ENCODE data around the gene SS18.
"Not testable (repeated sequence)": the region's sequence is repeated elsewhere in the genome, so short reads cannot be mapped to it uniquely, and the experiment has no call there.

The SS18 gene

GRCh38 chr18:26090130-26091046 lies at the start of gene SS18:
TSS of gene SS18 (minus strand) at chr18:26090613. CDS start at chr18:26090569, 44 bp downstream.
- DNase-seq, result peak; percentile 33 to 99 (median 92)

- DNase-seq, result no peak
Observed at GRCh38 chr18:26135548-26135947, 45.1 kb upstream of the SS18 start.

- DNase-seq, result no peak
Observed at GRCh38 chr18:26134107-26134506, 43.7 kb upstream of the SS18 start.

GRCh38 chr18:26133652-26134051 lies 43.2 kb upstream of the SS18 start, which contains the start of gene PSMA8:
TSS of gene PSMA8 (plus strand) at chr18:26133869. CDS start at chr18:26133966, 97 bp downstream.
- no peak for DNase-seq

GRCh38 chr18:26128192-26128591 lies 37.8 kb upstream of the SS18 start:
- not testable (repeated sequence) for DNase-seq

GRCh38 chr18:26127786-26128185 lies 37.4 kb upstream of the SS18 start:
- DNase-seq, result no peak

- DNase-seq, result not testable (repeated sequence)
Observed at GRCh38 chr18:26121994-26122393, 31.6 kb upstream of the SS18 start.

- no peak for DNase-seq
Observed at GRCh38 chr18:26121476-26121875, 31.1 kb upstream of the SS18 start.

- DNase-seq, result no peak
Observed at GRCh38 chr18:26119246-26119645, 28.8 kb upstream of the SS18 start.

GRCh38 chr18:26104035-26104434 lies 13.6 kb upstream of the SS18 start:
- DNase-seq, result no peak

- DNase-seq, result no peak
Observed at GRCh38 chr18:26103579-26103978, 13.2 kb upstream of the SS18 start.

GRCh38 chr18:26097563-26097962 lies 7.2 kb upstream of the SS18 start:
- no peak for DNase-seq

GRCh38 chr18:26096852-26097251 lies 6.4 kb upstream of the SS18 start:
- no peak for DNase-seq

- DNase-seq, result peak in 9 of 56 donors; percentile 8 to 77 (median 65)
Observed at GRCh38 chr18:26091047-26091630, 726 bp upstream of the SS18 start.

GRCh38 chr18:26089293-26090129 lies 902 bp downstream of the SS18 start:
- peak in 34 of 56 donors; percentile 0 to 61 (median 24) for DNase-seq

- no peak for DNase-seq
Observed at GRCh38 chr18:26088487-26088886, 1.9 kb downstream of the SS18 start.

- DNase-seq, result no peak
Observed at GRCh38 chr18:26086959-26087358, 3.5 kb downstream of the SS18 start.

- DNase-seq, result no peak
Observed at GRCh38 chr18:26085056-26085455, 5.4 kb downstream of the SS18 start.

GRCh38 chr18:26083099-26083498 lies 7.3 kb downstream of the SS18 start:
- no peak for DNase-seq

- DNase-seq, result no peak
Observed at GRCh38 chr18:26082475-26082874, 7.9 kb downstream of the SS18 start.

- no peak for DNase-seq
Observed at GRCh38 chr18:26074246-26074645, 16.2 kb downstream of the SS18 start.

GRCh38 chr18:26073758-26074157 lies 16.7 kb downstream of the SS18 start:
- no peak for DNase-seq

Measured in nucleus accumbens (tissue), 56 donors.